HUDEP-2 (cell line): ENCODE data around the gene LRCOL1.

Experiments used
- DNase-seq, 76 experiments: peaks; one replicate each; lab custom pipeline; 2025; ENCODE audit not compliant: unreplicated experiment in 76 of 76; lab: John Stamatoyannopoulos, UW

LRCOL1 gene

DNA sequence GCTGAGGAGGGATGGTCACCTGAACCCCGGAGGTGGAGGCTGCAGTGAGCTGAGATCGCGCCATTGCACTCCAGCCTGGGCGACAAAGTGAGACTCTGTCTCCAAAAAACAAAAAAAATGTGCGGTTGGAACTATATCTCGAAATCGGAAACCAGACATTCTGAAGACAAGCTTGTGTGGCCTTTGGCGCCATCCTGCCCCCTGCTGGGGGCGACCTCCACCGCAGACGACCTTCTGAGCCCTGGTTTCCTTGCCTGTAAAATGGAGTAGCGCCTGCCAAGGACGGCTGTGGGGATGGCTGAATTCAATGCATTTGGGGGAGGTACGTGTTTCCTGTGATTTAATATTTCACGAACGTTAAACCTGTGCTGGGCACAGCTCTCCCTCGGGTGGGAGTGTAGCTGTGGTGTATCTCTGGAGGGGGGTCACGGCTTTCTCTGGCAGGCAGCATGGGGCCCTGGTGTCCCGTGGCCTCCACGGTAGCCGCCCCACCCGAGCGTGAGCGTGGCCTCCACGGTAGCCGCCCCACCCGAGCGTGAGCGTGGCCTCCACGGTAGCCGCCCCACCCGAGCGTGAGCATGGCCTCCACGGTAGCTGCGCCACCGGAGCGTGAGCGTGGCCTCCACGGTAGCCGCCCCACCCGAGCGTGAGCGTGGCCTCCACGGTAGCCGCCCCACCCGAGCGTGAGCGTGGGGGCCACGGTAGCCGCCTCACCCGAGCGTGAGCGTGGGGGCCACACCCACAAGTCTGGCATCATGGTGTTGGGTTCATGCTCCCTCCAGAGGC, 55.3 kb downstream of the LRCOL1 start:
- DNase-seq: peak in 11 of 76 experiments; percentile 5 to 35 (median 10)
